Activated T-helper 17 cell treated with anti-CD3 and anti-CD28 coated beads, Interleukin-2, amount 50 U/mL, for 72 hours (primary cell): Measurements from ENCODE around the gene RAB25. TPM values are rescaled to one million over a fixed set of nuclear protein-coding genes. Genes with fewer than 3 reads are reported as not detected.

Source experiments
- ATAC-seq: fragments of 150-1000 bp; cut with Tn5 transposase; replicated peaks from 2 replicates; pipeline ENCODE4 v1.10.0; 2021; ENCODE audit warnings: mild to moderate bottlenecking, moderate library complexity
- H3K27ac Mint-ChIP-seq: one replicate; pipeline ENCODE4 v1.8.0; 2022; ENCODE audit warnings: mixed read lengths
- H3K27me3 Mint-ChIP-seq: one replicate; pipeline ENCODE4 v1.8.0; 2022; ENCODE audit warnings: mixed read lengths
- H3K36me3 Mint-ChIP-seq: one replicate; pipeline ENCODE4 v1.8.0; 2022; ENCODE audit warnings: low read depth, mild to moderate bottlenecking, mixed read lengths
- H3K4me1 Mint-ChIP-seq: one replicate; pipeline ENCODE4 v1.8.0; 2022; ENCODE audit warnings: mixed read lengths
- H3K4me3 Mint-ChIP-seq: one replicate; pipeline ENCODE4 v1.8.0; 2022; ENCODE audit warnings: mild to moderate bottlenecking, mixed read lengths
- H3K9me3 Mint-ChIP-seq: one replicate; pipeline ENCODE4 v1.8.0; 2022; ENCODE audit warnings: mixed read lengths
- total RNA-seq, 2 donors: library from RNA; stranded (reverse); gene quantifications; one replicate each; pipeline ENCODE4 v1.2.3, GENCODE V29; 2022

Gene RAB25
- total RNA-seq, 2 donors from 2014 or later = 0.43 to 1.2 TPM

DNA sequence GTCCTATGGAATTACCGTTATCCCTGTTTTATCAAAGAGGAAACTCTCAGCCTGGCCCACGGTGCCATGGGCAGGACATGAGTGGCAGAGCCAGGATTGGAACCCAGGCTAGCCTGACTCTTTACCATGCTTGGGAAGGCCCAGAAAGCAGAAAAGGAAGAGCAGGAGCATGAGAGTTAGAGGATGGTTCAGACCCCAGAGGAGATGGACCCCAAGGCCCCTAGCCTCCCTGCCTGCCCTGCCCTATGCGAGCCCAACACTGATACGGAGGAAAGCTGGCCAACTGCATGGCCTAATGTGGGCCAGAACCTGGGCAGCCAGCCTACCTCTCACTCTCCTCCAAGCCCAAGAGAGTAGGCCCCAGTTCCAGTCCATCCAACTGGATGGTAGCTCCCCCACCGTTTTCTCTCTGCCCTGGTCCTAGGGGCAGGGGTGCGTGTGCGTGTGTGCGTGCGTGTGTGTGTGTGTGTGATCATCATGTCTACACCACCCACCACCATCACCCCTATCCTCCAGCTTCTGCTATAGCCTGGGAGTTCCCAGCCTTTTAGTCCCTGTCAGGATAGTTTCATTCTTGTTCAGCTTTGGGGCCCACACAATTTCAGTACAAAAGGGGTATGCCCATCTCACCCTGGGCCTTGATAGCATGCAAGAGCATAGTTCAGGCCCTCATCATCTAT is 36.7 kb downstream of the RAB25 start:
- ATAC-seq = peak; percentile 61
- Mint-ChIP-seq H3K9me3 (no peaks in the 10 kb centered on the region), H3K4me1 (peaks cover 46% of the 10 kb centered on the region), H3K27me3 (no peaks in the 10 kb centered on the region), H3K27ac (peak overlapping the region; percentile 99), H3K36me3 (peaks cover 9% of the 10 kb centered on the region), H3K4me3 (peak overlapping the region; percentile 65)

- peak overlapping the region; percentile 65 for H3K4me3 Mint-ChIP-seq
- no peak for ATAC-seq
- H3K27ac Mint-ChIP-seq = peak overlapping the region; percentile 99
- no peaks in the 10 kb centered on the region for H3K9me3 Mint-ChIP-seq
- no peaks in the 10 kb centered on the region for H3K27me3 Mint-ChIP-seq
- peaks cover 57% of the 10 kb centered on the region for H3K4me1 Mint-ChIP-seq
- peaks cover 15% of the 10 kb centered on the region for H3K36me3 Mint-ChIP-seq
Observed at GRCh38 chr1:156098784-156099183, 37.8 kb downstream of the RAB25 start.

DNA sequence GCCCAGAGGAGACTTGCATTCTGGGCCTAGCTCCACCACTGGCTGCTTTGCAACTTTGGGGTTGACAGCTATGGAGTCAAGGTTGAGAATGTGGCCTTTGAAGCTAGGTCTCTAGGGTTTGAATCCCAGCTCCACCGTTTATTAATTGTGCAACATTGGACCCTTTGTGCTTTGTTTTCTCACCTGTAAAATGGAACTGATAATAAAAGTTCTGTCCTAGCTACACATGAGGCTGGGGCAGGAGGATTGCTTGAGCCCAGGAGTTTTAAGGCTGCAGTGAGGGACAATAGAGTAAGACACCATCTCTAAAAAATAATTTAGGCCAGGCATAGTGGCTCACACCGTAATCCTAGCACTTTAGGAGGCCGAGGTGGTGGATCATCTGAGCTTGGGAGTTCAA is 38.3 kb downstream of the RAB25 start:
- Mint-ChIP-seq H3K9me3 (no peaks in the 10 kb centered on the region), H3K27me3 (no peaks in the 10 kb centered on the region), H3K27ac (peak overlapping the region; percentile 99), H3K4me1 (peaks cover 62% of the 10 kb centered on the region), H3K4me3 (peak overlapping the region; percentile 65), H3K36me3 (peaks cover 20% of the 10 kb centered on the region)
- ATAC-seq = no peak

DNA sequence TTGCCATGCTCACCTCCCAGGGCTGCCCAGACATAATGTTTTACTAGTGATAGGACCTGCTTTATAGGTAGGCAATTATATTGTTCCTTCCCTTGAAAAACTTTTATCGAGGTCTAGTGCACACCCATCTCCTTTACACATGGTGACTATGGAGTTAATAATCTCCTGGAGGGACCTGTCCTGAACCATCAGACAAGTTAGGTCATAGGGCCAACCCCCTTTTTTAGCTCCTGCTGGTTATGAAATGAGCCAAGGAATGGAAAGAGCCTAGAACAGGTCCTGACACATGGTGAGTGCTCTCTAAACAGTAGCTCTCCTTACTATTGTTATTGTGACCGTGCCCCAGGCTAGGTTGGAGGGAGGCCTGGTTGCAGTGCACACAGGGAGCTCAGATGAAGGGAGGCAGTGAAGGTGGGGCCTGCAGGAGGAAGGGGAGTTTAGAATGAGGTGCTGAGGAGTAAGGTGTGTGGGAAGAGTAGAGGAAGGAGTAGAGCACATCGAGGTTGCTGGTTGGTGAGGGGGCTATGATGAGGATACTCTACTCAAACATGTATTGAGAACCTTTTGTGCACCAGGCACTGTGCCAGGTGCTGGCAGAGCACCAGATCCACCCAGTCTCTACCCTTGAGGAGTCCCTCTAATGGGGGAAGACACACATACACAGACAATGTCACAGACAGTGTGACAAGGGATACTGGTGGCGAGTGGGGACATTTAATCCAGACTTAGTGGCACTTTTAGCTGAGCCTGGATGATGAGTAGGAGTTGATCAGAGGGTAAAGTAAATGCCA is 39.4 kb downstream of the RAB25 start:
- H3K27me3 Mint-ChIP-seq = no peaks in the 10 kb centered on the region
- H3K4me3 Mint-ChIP-seq = peak overlapping the region; percentile 54
- H3K36me3 Mint-ChIP-seq = peaks cover 24% of the 10 kb centered on the region
- ATAC-seq = peak; percentile 1
- H3K9me3 Mint-ChIP-seq = no peaks in the 10 kb centered on the region
- H3K4me1 Mint-ChIP-seq = peaks cover 68% of the 10 kb centered on the region
- peak overlapping the region; percentile 91 for H3K27ac Mint-ChIP-seq

DNA sequence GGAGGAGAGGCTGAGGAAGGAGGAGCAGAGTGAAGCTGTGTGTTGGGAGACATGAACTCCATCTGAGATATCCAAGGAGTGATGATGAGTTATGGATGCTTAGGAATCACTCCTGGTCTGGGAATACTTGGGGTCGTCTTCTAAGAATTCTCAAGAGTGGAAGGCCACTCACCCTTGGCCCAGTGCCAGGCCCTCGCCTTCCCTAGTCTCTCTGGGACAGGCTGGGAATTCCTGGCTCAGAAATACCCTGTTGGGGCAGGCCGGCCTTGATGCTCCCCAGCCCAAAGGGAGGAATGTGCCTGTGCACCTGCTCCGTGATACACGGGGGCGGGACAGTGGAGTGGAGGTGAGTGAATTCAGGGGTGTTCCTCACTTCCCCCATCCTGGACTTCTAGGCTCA is 40.9 kb downstream of the RAB25 start:
- Mint-ChIP-seq H3K27ac (peak overlapping the region; percentile 91), H3K36me3 (peaks cover 19% of the 10 kb centered on the region), H3K9me3 (no peaks in the 10 kb centered on the region), H3K27me3 (no peaks in the 10 kb centered on the region), H3K4me3 (peak overlapping the region; percentile 7), H3K4me1 (peaks cover 60% of the 10 kb centered on the region)
- ATAC-seq = no peak

DNA sequence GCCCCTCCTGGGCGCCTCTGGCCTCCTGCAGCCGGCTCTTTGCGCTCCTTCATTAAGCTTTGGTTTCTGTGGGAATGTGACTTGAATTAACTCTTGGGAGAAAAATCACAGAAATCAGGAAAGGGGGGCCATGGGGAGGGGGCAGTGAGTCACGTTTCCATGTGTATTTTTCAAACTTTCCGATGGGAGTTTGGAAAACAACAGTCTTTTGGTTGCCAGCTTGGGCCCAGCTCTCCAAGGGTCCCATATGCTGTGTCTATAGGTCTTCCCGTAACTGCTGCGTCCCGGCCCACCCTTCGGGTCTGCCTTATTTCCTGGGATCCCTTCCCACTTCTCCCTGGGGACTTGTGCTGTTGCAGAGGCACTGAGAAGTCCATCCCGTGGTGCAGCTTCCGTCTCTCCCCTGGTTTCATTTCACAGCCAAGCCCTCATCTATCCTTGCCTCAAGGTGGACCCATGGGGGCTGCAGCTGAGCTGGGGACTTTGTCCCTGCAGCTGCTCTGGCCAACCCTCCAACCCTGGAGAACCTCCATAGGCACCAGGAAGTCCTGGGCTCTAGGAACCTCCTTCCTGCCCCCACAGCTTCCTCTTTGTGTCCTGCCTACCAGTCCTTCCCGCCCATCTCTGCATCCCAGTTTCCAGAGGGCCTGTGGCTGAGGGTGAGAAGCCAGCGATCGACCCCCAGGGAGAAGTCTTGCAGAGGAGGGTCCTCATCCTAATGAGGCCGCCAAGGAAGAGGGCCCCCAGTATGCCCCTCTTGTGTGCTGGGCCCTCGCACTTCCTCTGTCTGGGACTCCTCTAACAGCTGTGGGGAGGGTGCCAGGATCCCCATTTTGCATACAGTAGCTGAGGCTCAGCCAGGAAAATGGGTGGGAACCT is 41.9 kb downstream of the RAB25 start:
- Mint-ChIP-seq H3K4me3 (peak overlapping the region; percentile 86), H3K27me3 (no peaks in the 10 kb centered on the region), H3K36me3 (peaks cover 15% of the 10 kb centered on the region)

GRCh38 chr1:156103521-156103947 is 42.6 kb downstream of the RAB25 start:
- peak; percentile 16 for ATAC-seq
- H3K4me3 Mint-ChIP-seq = peak overlapping the region; percentile 86
- H3K27me3 Mint-ChIP-seq = no peaks in the 10 kb centered on the region
- H3K9me3 Mint-ChIP-seq = no peaks in the 10 kb centered on the region
- peaks cover 48% of the 10 kb centered on the region for H3K4me1 Mint-ChIP-seq
- H3K36me3 Mint-ChIP-seq = peaks cover 15% of the 10 kb centered on the region
- H3K27ac Mint-ChIP-seq = peak overlapping the region; percentile 99

More for the DNA sequence above, 41.9 kb downstream of the RAB25 start:
- Mint-ChIP-seq H3K4me1 (peaks cover 55% of the 10 kb centered on the region), H3K27ac (peak overlapping the region; percentile 99), H3K9me3 (no peaks in the 10 kb centered on the region)
- no peak for ATAC-seq

DNA sequence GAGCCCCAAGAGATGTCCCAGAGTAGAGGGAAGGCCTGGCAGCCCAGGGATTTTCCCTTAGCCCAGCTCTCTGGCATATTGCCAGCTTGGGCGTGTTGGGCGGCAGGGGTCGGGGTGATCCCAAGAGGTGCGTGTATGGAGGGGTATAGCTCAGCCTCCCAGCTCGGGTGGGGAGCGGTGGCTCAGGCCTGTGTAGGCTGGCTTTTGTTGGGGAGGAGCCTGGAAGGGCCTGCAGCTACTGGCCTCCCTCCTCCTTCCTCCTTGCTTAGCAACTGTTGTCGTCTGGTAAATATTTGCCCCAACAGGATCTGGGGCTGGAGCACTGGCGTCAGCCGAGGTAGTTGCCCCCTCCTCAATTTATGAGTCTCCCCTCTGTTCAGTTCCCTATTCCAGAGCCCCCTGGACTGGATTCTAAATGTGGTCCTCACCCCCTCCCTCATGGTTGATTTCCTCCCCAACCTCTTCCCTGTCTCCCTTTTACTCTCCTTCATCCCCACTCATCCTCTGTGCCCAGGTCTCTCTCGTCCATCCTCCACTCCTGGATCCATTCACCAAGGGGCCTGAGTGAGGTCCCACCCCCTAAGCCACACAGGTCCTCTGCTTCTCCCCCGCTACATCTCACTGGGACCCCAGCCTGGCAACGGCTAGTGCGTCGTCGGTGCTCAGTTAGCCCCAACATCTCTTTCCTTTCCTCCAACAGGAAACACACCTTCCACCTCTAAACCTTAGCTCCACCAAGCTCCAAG is 43.3 kb downstream of the RAB25 start:
- H3K36me3 Mint-ChIP-seq = peaks cover 15% of the 10 kb centered on the region
- H3K27me3 Mint-ChIP-seq = no peaks in the 10 kb centered on the region
- peak overlapping the region; percentile 86 for H3K4me3 Mint-ChIP-seq
- peak overlapping the region; percentile 99 for H3K27ac Mint-ChIP-seq
- peak; percentile 34 for ATAC-seq
- H3K4me1 Mint-ChIP-seq = peaks cover 46% of the 10 kb centered on the region
- no peaks in the 10 kb centered on the region for H3K9me3 Mint-ChIP-seq

- H3K9me3 Mint-ChIP-seq = no peaks in the 10 kb centered on the region
- H3K4me1 Mint-ChIP-seq = peaks cover 44% of the 10 kb centered on the region
- H3K27me3 Mint-ChIP-seq = no peaks in the 10 kb centered on the region
- H3K4me3 Mint-ChIP-seq = peak overlapping the region; percentile 86
- H3K27ac Mint-ChIP-seq = peak overlapping the region; percentile 99
- no peak for ATAC-seq
- peaks cover 15% of the 10 kb centered on the region for H3K36me3 Mint-ChIP-seq
Observed at GRCh38 chr1:156104861-156105832, 44.2 kb downstream of the RAB25 start.

DNA sequence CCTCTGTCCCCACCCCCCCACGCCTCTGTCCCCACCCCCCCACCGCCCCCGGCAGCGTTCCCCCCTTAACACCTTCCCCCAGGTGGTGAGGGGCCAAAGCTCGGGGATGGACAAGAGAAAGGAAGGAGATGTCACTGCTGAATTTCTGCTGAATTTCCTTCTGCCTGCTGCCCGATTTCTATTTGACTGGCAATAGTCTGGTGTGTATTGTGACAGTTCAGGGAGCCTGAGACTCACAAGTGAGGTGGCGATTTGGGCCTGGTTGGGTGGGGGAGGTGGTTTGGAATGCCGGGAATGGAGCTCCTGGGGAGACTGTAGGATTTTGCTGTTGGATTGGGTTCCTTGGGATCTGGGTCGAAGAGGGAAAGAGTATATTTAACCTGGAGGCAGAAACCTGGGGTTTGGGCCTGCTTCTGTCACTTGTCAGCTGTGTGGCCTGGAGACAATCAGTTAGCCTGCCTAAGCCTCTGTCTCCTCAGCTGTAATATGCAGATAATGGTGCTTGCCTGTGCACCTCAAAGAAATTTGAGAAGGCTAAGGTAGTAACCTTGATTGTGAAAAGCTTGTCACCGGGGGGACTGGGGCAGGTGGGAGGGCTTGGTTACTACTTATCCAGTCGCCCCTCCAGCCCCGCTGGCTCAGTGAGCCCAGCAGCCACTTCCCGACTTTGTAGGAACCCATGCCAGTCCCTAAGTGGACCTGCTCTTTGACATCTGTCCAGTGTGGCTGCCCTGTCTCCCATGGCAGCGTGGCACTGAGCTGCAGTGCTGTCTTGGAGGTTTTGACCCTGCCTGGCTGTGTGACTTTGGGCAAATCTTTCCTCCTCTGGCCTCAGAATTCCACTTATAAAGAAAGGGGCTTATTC is 45.9 kb downstream of the RAB25 start:
- H3K9me3 Mint-ChIP-seq = no peaks in the 10 kb centered on the region
- H3K36me3 Mint-ChIP-seq = peaks cover 15% of the 10 kb centered on the region
- peak overlapping the region; percentile 99 for H3K27ac Mint-ChIP-seq
- peaks cover 29% of the 10 kb centered on the region for H3K4me1 Mint-ChIP-seq
- no peaks in the 10 kb centered on the region for H3K27me3 Mint-ChIP-seq
- H3K4me3 Mint-ChIP-seq = peak overlapping the region; percentile 86
- peak; percentile 25 for ATAC-seq

DNA sequence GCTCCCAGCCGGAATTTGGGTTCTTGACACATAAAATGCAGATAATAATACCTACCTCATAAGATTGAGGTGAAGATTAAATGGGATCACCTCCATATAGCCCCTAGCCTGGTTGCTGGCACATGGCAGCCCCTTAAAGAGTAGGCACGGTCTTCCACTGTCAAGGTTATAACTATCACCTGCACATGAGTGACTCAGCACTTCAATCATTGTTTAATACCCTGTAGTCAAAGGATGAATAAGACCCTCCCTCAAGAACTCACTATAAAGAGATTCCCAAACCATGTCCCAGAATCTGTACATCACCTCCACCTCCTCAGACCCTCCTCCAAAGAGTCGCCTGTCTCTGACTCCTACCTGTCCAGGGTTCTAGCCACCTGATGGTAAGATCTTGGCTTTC is 47.1 kb downstream of the RAB25 start:
- ATAC-seq = no peak
- Mint-ChIP-seq H3K36me3 (peaks cover 15% of the 10 kb centered on the region), H3K4me1 (peaks cover 25% of the 10 kb centered on the region), H3K27me3 (no peaks in the 10 kb centered on the region), H3K4me3 (peak overlapping the region; percentile 86), H3K27ac (peak overlapping the region; percentile 99), H3K9me3 (no peaks in the 10 kb centered on the region)

DNA sequence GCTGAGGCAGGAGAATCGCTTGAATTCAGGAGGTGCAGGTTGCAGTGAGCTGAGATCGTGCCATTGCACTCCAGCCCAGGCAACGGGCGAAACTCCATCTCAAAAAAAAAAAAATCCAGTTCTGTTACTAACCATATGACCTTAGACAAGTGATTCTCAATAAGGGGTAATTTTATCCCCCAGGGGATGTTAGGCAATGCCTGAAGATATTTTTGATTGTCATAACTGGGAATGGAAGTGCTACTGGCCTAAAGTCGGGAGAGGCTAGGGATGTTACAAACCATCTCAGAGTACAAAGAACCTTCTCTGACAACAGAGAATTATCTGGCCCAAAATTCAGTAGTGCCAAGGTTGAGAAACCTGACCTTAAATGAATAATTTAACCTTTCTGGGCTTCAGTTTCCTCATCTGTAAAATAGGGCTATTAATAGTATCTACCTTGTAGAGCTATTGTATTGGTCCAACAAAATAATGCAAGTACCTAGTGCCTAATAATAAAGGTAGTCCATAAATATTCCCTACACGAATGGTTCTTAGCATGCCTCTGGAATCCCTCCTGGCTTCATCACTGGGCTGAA is 47.8 kb downstream of the RAB25 start:
- Mint-ChIP-seq H3K9me3 (no peaks in the 10 kb centered on the region), H3K4me3 (no peak overlapping the region), H3K27me3 (no peaks in the 10 kb centered on the region), H3K27ac (peak overlapping the region; percentile 84), H3K36me3 (peaks cover 9% of the 10 kb centered on the region), H3K4me1 (peaks cover 20% of the 10 kb centered on the region)
- no peak for ATAC-seq
